MCF 10A (cell line): ENCODE measurements around the gene ABR. TPM values are rescaled to one million over a fixed set of nuclear protein-coding genes. Genes with fewer than 3 reads are reported as not detected.
A peak's percentile ranks its signal among the peaks of the same experiment; 100 is the strongest.

Source experiments
- BruUV-seq: library from RNA; stranded (reverse); fragments of 400-500 nt; replicated peaks from 2 replicates; lab custom pipeline; 2021; lab: Mats Ljungman, UMichigan
- CTCF ChIA-PET: fragments of 300-600 bp; sonication (Branson Sonifier 250); formaldehyde crosslinking; extraction: SDS; loops from one replicate; lab custom pipeline; 2021; ENCODE audit warnings: antibody characterized with exemption, inconsistent platforms; lab: Yijun Ruan, JAX
- POLR2A ChIA-PET: fragments of 300-600, 350-650 bp; sonication (Branson Sonifier 250); formaldehyde crosslinking; extraction: SDS; loops from one replicate; lab custom pipeline; 2020; ENCODE audit warnings: antibody characterized with exemption, inconsistent platforms; lab: Yijun Ruan, JAX
- DNase-seq: peaks from one replicate; pipeline ENCODE4 v3.0.0-alpha.2; 2018; ENCODE audit not compliant: unreplicated experiment
- H3K27ac Mint-ChIP-seq: one replicate; pipeline ENCODE4 v1.8.0; 2022; ENCODE audit warnings: mild to moderate bottlenecking, low read depth, mixed read lengths; ENCODE audit not compliant: unreplicated experiment
- H3K27me3 Mint-ChIP-seq: one replicate; pipeline ENCODE4 v1.8.0; 2022; ENCODE audit warnings: mixed read lengths; ENCODE audit not compliant: insufficient read depth, unreplicated experiment
- H3K36me3 Mint-ChIP-seq: one replicate; pipeline ENCODE4 v1.8.0; 2022; ENCODE audit warnings: mild to moderate bottlenecking, moderate library complexity, mixed read lengths; ENCODE audit not compliant: insufficient read depth, unreplicated experiment
- H3K4me1 Mint-ChIP-seq: one replicate; pipeline ENCODE4 v1.8.0; 2022; ENCODE audit warnings: mixed read lengths; ENCODE audit not compliant: insufficient read depth, unreplicated experiment
- H3K4me3 Mint-ChIP-seq: one replicate; pipeline ENCODE4 v1.8.0; 2022; ENCODE audit warnings: mild to moderate bottlenecking, moderate library complexity, mixed read lengths; ENCODE audit not compliant: unreplicated experiment
- H3K9me3 Mint-ChIP-seq: one replicate; pipeline ENCODE4 v1.8.0; 2022; ENCODE audit warnings: mixed read lengths; ENCODE audit not compliant: unreplicated experiment
- CTCF ChIP-seq: fragments of 200-600 bp; IDR thresholded peaks from one replicate; pipeline ENCODE4 v1.8.0; 2022; ENCODE audit warnings: antibody characterized with exemption, mild to moderate bottlenecking; ENCODE audit not compliant: unreplicated experiment
- intact Hi-C: fragments of 100-400 bp; cut with micrococcal nuclease; formaldehyde crosslinking; loops from 2 replicates; pipeline ENCODE4 v1.14.1; 2022
- total RNA-seq: library from RNA; stranded (reverse); gene quantifications from 2 replicates; pipeline ENCODE4 v1.2.3, GENCODE V29; 2022

Gene ABR
- total RNA-seq, 1 experiment from 2014 or later = 44.7 TPM

GRCh38 chr17:1107777-1108477, 71.9 kb downstream of the ABR start:
- Mint-ChIP-seq H3K9me3 (no peaks in the 10 kb centered on the region), H3K36me3 (peaks cover 6% of the 10 kb centered on the region), H3K27ac (no peak overlapping the region), H3K27me3 (no peaks in the 10 kb centered on the region), H3K4me1 (peaks cover 33% of the 10 kb centered on the region), H3K4me3 (peak overlapping the region; percentile 80)
- BruUV-seq = no TSS peak
- CTCF ChIA-PET = interaction anchor here (0.8 to 1.5 kb wide), 4 partner anchors 14 to 912 kb away, joined by 3 to 4 read pairs (median 4); no protein-coding TSS in a partner anchor
- POLR2A ChIA-PET = no interaction called here
- no peak for DNase-seq
- no peak for TF ChIP-seq CTCF
- intact Hi-C loops = loop anchor here (2.0 kb wide), 1 partner anchor 39 kb away; no protein-coding TSS in a partner anchor

GRCh38 chr17:1107083-1107776, 72.6 kb downstream of the ABR start:
- no TSS peak for BruUV-seq
- Mint-ChIP-seq H3K36me3 (peaks cover 6% of the 10 kb centered on the region), H3K27me3 (no peaks in the 10 kb centered on the region), H3K9me3 (no peaks in the 10 kb centered on the region), H3K27ac (no peak overlapping the region), H3K4me3 (peak overlapping the region; percentile 38), H3K4me1 (peaks cover 33% of the 10 kb centered on the region)
- CTCF ChIA-PET = interaction anchor here (0.8 to 1.5 kb wide), 2 partner anchors 14 to 87 kb away, joined by 3 to 4 read pairs; no protein-coding TSS in a partner anchor
- POLR2A ChIA-PET = no interaction called here
- TF ChIP-seq CTCF = no peak
- intact Hi-C loops = no loop called here
- no peak for DNase-seq

GRCh38 chr17:1104222-1104621, 75.6 kb downstream of the ABR start:
- no peaks in the 10 kb centered on the region for H3K9me3 Mint-ChIP-seq
- no peak overlapping the region for H3K4me3 Mint-ChIP-seq
- CTCF ChIA-PET = interaction anchor here (0.8 to 1.2 kb wide), 3 partner anchors 45 to 83 kb away, joined by 3 to 4 read pairs (median 4); no protein-coding TSS in a partner anchor
- H3K36me3 Mint-ChIP-seq = peaks cover 17% of the 10 kb centered on the region
- H3K27ac Mint-ChIP-seq = no peak overlapping the region
- H3K4me1 Mint-ChIP-seq = peaks cover 13% of the 10 kb centered on the region
- no TSS peak for BruUV-seq
- no peaks in the 10 kb centered on the region for H3K27me3 Mint-ChIP-seq
- TF ChIP-seq CTCF = no peak
- POLR2A ChIA-PET = interaction anchor here (0.6 kb wide), 1 partner anchor 60 kb away, joined by 3 read pairs; no protein-coding TSS in a partner anchor
- DNase-seq = no peak
- intact Hi-C loops = no loop called here

- no peak for TF ChIP-seq CTCF
- Mint-ChIP-seq H3K4me3 (no peak overlapping the region), H3K27me3 (no peaks in the 10 kb centered on the region), H3K9me3 (no peaks in the 10 kb centered on the region), H3K4me1 (peaks cover 4% of the 10 kb centered on the region), H3K36me3 (peaks cover 36% of the 10 kb centered on the region), H3K27ac (no peak overlapping the region)
- ChIA-PET CTCF (interaction anchor here (0.7 kb wide), 2 partner anchors 44 to 100 kb away, joined by 3 to 5 read pairs; no protein-coding TSS in a partner anchor), POLR2A (interaction anchor here (0.6 to 0.7 kb wide), 3 partner anchors 386 to 925 kb away, joined by 3 to 4 read pairs (median 4); partner anchors contain the start of genes RTN4RL1 and VPS53)
- no peak for DNase-seq
- no TSS peak for BruUV-seq
- intact Hi-C loops = no loop called here
Measured at GRCh38 chr17:1100382-1100781, 79.4 kb downstream of the ABR start.
